ENCODE measurements around the gene GRK3.

GRK3 gene

GRCh38 chr22:25718135-25718840 is 153.8 kb downstream of the GRK3 start:
- Histone ChIP-seq H3K27me3 (replicated peaks; ENCODE audit: control insufficient read depth, insufficient read depth, low read length) (no peaks in the 10 kb centered on the region), H3K4me1 (ENCODE audit: control insufficient read depth, insufficient read depth, low read length) (peaks cover 8% of the 10 kb centered on the region), H3K9me3 (ENCODE audit: control insufficient read depth, low read length) (no peaks in the 10 kb centered on the region), H3K9ac (ENCODE audit: low read length) (no peak overlapping the region), H3K36me3 (ENCODE audit: control insufficient read depth, insufficient read depth, low read length, severe bottlenecking) (peaks cover 59% of the 10 kb centered on the region), H3K4me3 (ENCODE audit: low read length) (no peak overlapping the region)
- no peak for DNase-seq (ENCODE audit: low read depth)

- H3K9ac ChIP-seq (ENCODE audit: low read length): no peak overlapping the region
- H3K4me1 ChIP-seq (ENCODE audit: control insufficient read depth, insufficient read depth, low read length): peaks cover 8% of the 10 kb centered on the region
- no peak for DNase-seq (ENCODE audit: low read depth)
- peaks cover 30% of the 10 kb centered on the region for H3K36me3 ChIP-seq (ENCODE audit: control insufficient read depth, insufficient read depth, low read length, severe bottlenecking)
- no peaks in the 10 kb centered on the region for H3K9me3 ChIP-seq (ENCODE audit: control insufficient read depth, low read length)
- H3K4me3 ChIP-seq (ENCODE audit: low read length): no peak overlapping the region
- no peaks in the 10 kb centered on the region for H3K27me3 ChIP-seq (replicated peaks; ENCODE audit: control insufficient read depth, insufficient read depth, low read length)
Observed at GRCh38 chr22:25722223-25722622, 157.7 kb downstream of the GRK3 start.

DNA sequence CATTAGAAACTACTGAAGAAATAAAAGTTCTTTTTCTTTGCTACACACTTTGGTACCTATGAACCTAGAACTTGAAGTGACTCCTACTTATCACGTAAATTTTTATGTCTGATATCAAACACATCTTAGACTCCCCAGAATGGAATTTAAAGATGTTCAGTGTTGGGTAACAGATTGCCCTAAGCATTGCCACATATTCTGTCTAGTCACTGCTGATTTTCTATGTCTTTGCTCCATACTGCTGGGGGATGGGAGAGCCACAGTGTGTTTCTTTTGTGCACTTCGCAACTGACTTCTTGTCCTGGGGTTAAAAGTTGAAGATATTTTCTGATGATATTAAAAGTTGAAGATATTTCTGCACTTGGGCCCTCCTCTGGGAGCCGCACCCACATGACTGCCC is 158.2 kb downstream of the GRK3 start:
- peaks cover 27% of the 10 kb centered on the region for H3K36me3 ChIP-seq (ENCODE audit: control insufficient read depth, insufficient read depth, low read length, severe bottlenecking)
- H3K9ac ChIP-seq (ENCODE audit: low read length): no peak overlapping the region
- peak; percentile 11 for DNase-seq (ENCODE audit: low read depth)
- peaks cover 8% of the 10 kb centered on the region for H3K4me1 ChIP-seq (ENCODE audit: control insufficient read depth, insufficient read depth, low read length)
- H3K9me3 ChIP-seq (ENCODE audit: control insufficient read depth, low read length): no peaks in the 10 kb centered on the region
- H3K27me3 ChIP-seq (replicated peaks; ENCODE audit: control insufficient read depth, insufficient read depth, low read length): no peaks in the 10 kb centered on the region
- H3K4me3 ChIP-seq (ENCODE audit: low read length): no peak overlapping the region

DNA sequence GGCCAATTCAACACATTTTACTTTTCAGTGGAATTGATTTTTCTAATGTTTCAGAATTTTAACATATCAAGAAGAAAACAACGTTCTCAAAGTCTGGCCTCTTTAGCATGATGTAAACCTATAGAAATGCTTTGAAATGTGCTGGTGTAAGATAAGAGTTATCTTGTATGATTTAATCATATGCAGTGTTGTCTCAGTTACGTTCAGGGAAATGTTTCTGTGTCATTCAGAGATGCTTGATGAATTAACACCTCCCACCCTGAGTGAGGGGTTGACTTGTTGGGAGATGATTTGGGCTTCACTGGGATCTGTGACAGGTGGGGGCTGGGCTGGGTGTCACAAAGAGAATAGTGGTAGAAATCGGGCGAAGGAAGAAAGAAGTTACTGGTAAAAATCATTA is 161.8 kb downstream of the GRK3 start:
- H3K9ac ChIP-seq (ENCODE audit: low read length): no peak overlapping the region
- no peaks in the 10 kb centered on the region for H3K9me3 ChIP-seq (ENCODE audit: control insufficient read depth, low read length)
- H3K4me1 ChIP-seq (ENCODE audit: control insufficient read depth, insufficient read depth, low read length): peaks cover 8% of the 10 kb centered on the region
- DNase-seq (ENCODE audit: low read depth): no peak
- H3K27me3 ChIP-seq (replicated peaks; ENCODE audit: control insufficient read depth, insufficient read depth, low read length): peaks cover 8% of the 10 kb centered on the region
- H3K4me3 ChIP-seq (ENCODE audit: low read length): no peak overlapping the region
- peaks cover 21% of the 10 kb centered on the region for H3K36me3 ChIP-seq (ENCODE audit: control insufficient read depth, insufficient read depth, low read length, severe bottlenecking)

- Histone ChIP-seq H3K27me3 (replicated peaks; ENCODE audit: control insufficient read depth, insufficient read depth, low read length) (peaks cover 18% of the 10 kb centered on the region), H3K9ac (ENCODE audit: low read length) (no peak overlapping the region), H3K4me3 (ENCODE audit: low read length) (no peak overlapping the region), H3K9me3 (ENCODE audit: control insufficient read depth, low read length) (no peaks in the 10 kb centered on the region), H3K4me1 (ENCODE audit: control insufficient read depth, insufficient read depth, low read length) (peaks cover 2% of the 10 kb centered on the region), H3K36me3 (ENCODE audit: control insufficient read depth, insufficient read depth, low read length, severe bottlenecking) (peaks cover 12% of the 10 kb centered on the region)
- DNase-seq (ENCODE audit: low read depth): no peak
Observed at GRCh38 chr22:25728071-25728470, 163.6 kb downstream of the GRK3 start.

GRCh38 chr22:25729016-25729995 is 164.8 kb downstream of the GRK3 start:
- Histone ChIP-seq H3K9me3 (ENCODE audit: control insufficient read depth, low read length) (no peaks in the 10 kb centered on the region), H3K4me1 (ENCODE audit: control insufficient read depth, insufficient read depth, low read length) (no peaks in the 10 kb centered on the region), H3K36me3 (ENCODE audit: control insufficient read depth, insufficient read depth, low read length, severe bottlenecking) (peaks cover 7% of the 10 kb centered on the region), H3K27me3 (replicated peaks; ENCODE audit: control insufficient read depth, insufficient read depth, low read length) (peaks cover 18% of the 10 kb centered on the region), H3K9ac (ENCODE audit: low read length) (no peak overlapping the region), H3K4me3 (ENCODE audit: low read length) (no peak overlapping the region)
- no peak for DNase-seq (ENCODE audit: low read depth)

GRCh38 chr22:25735650-25736049 is 171.2 kb downstream of the GRK3 start:
- no peak overlapping the region for H3K4me3 ChIP-seq (ENCODE audit: low read length)
- H3K9ac ChIP-seq (ENCODE audit: low read length): no peak overlapping the region
- no peaks in the 10 kb centered on the region for H3K4me1 ChIP-seq (ENCODE audit: control insufficient read depth, insufficient read depth, low read length)
- H3K27me3 ChIP-seq (replicated peaks; ENCODE audit: control insufficient read depth, insufficient read depth, low read length): peaks cover 13% of the 10 kb centered on the region
- no peaks in the 10 kb centered on the region for H3K9me3 ChIP-seq (ENCODE audit: control insufficient read depth, low read length)
- no peak for DNase-seq (ENCODE audit: low read depth)
- no peaks in the 10 kb centered on the region for H3K36me3 ChIP-seq (ENCODE audit: control insufficient read depth, insufficient read depth, low read length, severe bottlenecking)

- DNase-seq (ENCODE audit: low read depth): no peak
- Histone ChIP-seq H3K36me3 (ENCODE audit: control insufficient read depth, insufficient read depth, low read length, severe bottlenecking) (no peaks in the 10 kb centered on the region), H3K9me3 (ENCODE audit: control insufficient read depth, low read length) (no peaks in the 10 kb centered on the region), H3K9ac (ENCODE audit: low read length) (no peak overlapping the region), H3K4me1 (ENCODE audit: control insufficient read depth, insufficient read depth, low read length) (no peaks in the 10 kb centered on the region), H3K27me3 (replicated peaks; ENCODE audit: control insufficient read depth, insufficient read depth, low read length) (peaks cover 13% of the 10 kb centered on the region), H3K4me3 (ENCODE audit: low read length) (no peak overlapping the region)
Observed at GRCh38 chr22:25736378-25737011, 172.0 kb downstream of the GRK3 start.

DNA sequence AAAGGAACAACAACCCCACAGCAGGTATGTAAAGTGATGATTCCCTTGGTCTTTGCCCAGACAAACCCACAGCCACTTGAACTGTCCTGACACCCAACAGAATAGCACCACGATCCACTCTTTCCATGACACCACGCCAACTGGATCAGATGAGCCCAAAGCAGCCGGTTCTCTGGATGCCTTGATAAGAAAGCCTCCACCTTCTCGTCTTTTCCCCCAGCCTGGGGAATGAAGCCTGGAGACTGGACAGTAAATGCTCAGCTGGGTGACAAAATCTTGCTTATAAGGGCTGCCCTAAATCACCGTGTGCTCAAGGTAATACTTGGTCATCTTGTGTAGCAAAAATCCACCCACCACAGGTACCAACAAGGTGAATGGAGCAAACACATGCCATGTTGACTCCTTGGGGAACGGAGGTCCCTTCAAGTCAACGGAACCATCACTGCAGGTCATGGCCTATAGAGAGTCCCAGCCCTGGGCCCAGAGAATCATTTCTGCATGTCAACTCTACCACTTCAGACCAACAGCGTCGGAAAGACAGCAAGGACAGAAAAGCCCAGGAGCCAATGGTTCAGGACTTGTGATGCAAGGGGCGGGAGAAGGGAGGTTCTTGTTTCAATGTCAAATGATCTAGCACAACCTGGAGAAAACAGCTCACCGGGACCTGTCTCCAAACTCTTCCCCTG is 175.3 kb downstream of the GRK3 start:
- H3K9ac ChIP-seq (ENCODE audit: low read length): no peak overlapping the region
- no peak for DNase-seq (ENCODE audit: low read depth)
- H3K9me3 ChIP-seq (ENCODE audit: control insufficient read depth, low read length): no peaks in the 10 kb centered on the region
- H3K4me3 ChIP-seq (ENCODE audit: low read length): no peak overlapping the region
- H3K36me3 ChIP-seq (ENCODE audit: control insufficient read depth, insufficient read depth, low read length, severe bottlenecking): no peaks in the 10 kb centered on the region
- H3K27me3 ChIP-seq (replicated peaks; ENCODE audit: control insufficient read depth, insufficient read depth, low read length): peaks cover 2% of the 10 kb centered on the region
- no peaks in the 10 kb centered on the region for H3K4me1 ChIP-seq (ENCODE audit: control insufficient read depth, insufficient read depth, low read length)

- Histone ChIP-seq H3K36me3 (ENCODE audit: control insufficient read depth, insufficient read depth, low read length, severe bottlenecking) (no peaks in the 10 kb centered on the region), H3K4me3 (ENCODE audit: low read length) (no peak within 1 kb of the TSS), H3K4me1 (ENCODE audit: control insufficient read depth, insufficient read depth, low read length) (peaks cover 16% of the 10 kb centered on the region), H3K9ac (ENCODE audit: low read length) (no peak within 1 kb of the TSS), H3K9me3 (ENCODE audit: control insufficient read depth, low read length) (no peaks in the 10 kb centered on the region), H3K27me3 (replicated peaks; ENCODE audit: control insufficient read depth, insufficient read depth, low read length) (no peaks in the 10 kb centered on the region)
- no peak for DNase-seq (ENCODE audit: low read depth)
Observed at GRCh38 chr22:25741692-25742626, 177.5 kb downstream of the GRK3 start, which contains the start of gene MYO18B. MYO18B (plus strand) TSS chr22:25742188; CDS start chr22:25761093, 18,905 bp downstream.

Data from adipocyte (in vitro differentiated cells).